ENCODE results near the gene PTPRN2.

- no peak for TF ChIP-seq CTCF (IDR thresholded peaks at IDR 0.05)
- no peak for TF ChIP-seq POLR2A (IDR thresholded peaks at IDR 0.05)
- no peak for TF ChIP-seq EP300 (IDR thresholded peaks at IDR 0.05)
Measured at GRCh38 chr7:158588085-158588877, 658 bp upstream of the PTPRN2 start.
